AG10803 (cell line): Measurements from ENCODE around the gene HERPUD1.

Experiments used
- DNase-seq: peaks from one replicate; pipeline ENCODE4 v3.0.0; 2010; ENCODE audit warnings: low read depth
- H3K4me3 ChIP-seq: 2 replicates; pipeline ENCODE4 v1.5.1; 2011; ENCODE audit warnings: mild to moderate bottlenecking, low read length, control low read depth
- TF ChIP-seq, protein P1 (sequence below): conservative IDR thresholded peaks from 2 replicates; pipeline ENCODE4 v1.5.1; 2011; ENCODE audit warnings: mild to moderate bottlenecking, low read length, control low read depth, inconsistent platforms

The HERPUD1 gene

GRCh38 chr16:56935201-56935600 lies 3.3 kb downstream of the HERPUD1 start:
- peak overlapping the region; percentile 98 for H3K4me3 ChIP-seq
- TF ChIP-seq, protein P1, sequence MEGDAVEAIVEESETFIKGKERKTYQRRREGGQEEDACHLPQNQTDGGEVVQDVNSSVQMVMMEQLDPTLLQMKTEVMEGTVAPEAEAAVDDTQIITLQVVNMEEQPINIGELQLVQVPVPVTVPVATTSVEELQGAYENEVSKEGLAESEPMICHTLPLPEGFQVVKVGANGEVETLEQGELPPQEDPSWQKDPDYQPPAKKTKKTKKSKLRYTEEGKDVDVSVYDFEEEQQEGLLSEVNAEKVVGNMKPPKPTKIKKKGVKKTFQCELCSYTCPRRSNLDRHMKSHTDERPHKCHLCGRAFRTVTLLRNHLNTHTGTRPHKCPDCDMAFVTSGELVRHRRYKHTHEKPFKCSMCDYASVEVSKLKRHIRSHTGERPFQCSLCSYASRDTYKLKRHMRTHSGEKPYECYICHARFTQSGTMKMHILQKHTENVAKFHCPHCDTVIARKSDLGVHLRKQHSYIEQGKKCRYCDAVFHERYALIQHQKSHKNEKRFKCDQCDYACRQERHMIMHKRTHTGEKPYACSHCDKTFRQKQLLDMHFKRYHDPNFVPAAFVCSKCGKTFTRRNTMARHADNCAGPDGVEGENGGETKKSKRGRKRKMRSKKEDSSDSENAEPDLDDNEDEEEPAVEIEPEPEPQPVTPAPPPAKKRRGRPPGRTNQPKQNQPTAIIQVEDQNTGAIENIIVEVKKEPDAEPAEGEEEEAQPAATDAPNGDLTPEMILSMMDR = no peak
- no peak for DNase-seq

DNA sequence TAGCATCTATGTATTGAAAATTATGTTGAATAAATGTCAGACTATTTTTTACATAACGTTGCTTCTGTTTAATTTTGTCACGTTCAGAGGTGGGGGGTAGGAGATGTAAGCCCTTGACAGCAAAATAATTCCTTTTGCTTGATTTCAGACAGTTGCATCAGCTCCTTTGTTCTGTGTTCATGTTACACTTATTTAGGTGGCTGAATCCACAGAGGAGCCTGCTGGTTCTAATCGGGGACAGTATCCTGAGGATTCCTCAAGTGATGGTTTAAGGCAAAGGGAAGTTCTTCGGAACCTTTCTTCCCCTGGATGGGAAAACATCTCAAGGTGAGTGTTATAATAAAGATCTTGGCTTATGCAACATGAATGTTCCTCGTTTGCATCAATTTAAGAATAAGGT lies 4.5 kb downstream of the HERPUD1 start:
- peak; percentile 67 for DNase-seq
- peak overlapping the region; percentile 98 for H3K4me3 ChIP-seq
- TF ChIP-seq, protein P1 = 0 out of 2 replicates have a peak, but pooled peaks have one; percentile 4

GRCh38 chr16:56936950-56937349 lies 5.0 kb downstream of the HERPUD1 start:
- TF ChIP-seq, protein P1 = no peak
- DNase-seq = no peak

GRCh38 chr16:56938664-56939513 lies 6.9 kb downstream of the HERPUD1 start:
- no peak for DNase-seq
- no peak overlapping the region for H3K4me3 ChIP-seq
- TF ChIP-seq, protein P1 = no peak

More at GRCh38 chr16:56936950-56937349, 5.0 kb downstream of the HERPUD1 start:
- H3K4me3 ChIP-seq = peak overlapping the region; percentile 41

GRCh38 chr16:56939801-56940200 lies 7.9 kb downstream of the HERPUD1 start:
- H3K4me3 ChIP-seq = no peak overlapping the region
- no peak for DNase-seq
- TF ChIP-seq, protein P1 = no peak

GRCh38 chr16:56941092-56941491 lies 9.2 kb downstream of the HERPUD1 start:
- H3K4me3 ChIP-seq = no peak overlapping the region
- no peak for DNase-seq
- TF ChIP-seq, protein P1 = no peak

- DNase-seq = no peak
- H3K4me3 ChIP-seq = no peak overlapping the region
- TF ChIP-seq, protein P1 = no peak
These were observed 10.0 kb downstream of the HERPUD1 start for GRCh38 chr16:56941856-56942331.
